ACHN (cell line): ENCODE results near the gene PLEKHN1.
A peak's percentile ranks its signal among the peaks of the same experiment; 100 is the strongest.
"Not testable (repeated sequence)": the region's sequence is repeated elsewhere in the genome, so short reads cannot be mapped to it uniquely, and the experiment has no call there.

Source experiments
- DNase-seq: peaks from one replicate; pipeline ENCODE4 v3.0.0-alpha.2; 2015
- in situ Hi-C: cut with HindIII; loops from 2 replicates; pipeline ENCODE4 v1.10.0; 2017; ENCODE audit warnings: low sequenced_read_pairs, low pct_ligation_motif_present, low pct_unique_long_range_greater_than_20kb

The PLEKHN1 gene

DNA sequence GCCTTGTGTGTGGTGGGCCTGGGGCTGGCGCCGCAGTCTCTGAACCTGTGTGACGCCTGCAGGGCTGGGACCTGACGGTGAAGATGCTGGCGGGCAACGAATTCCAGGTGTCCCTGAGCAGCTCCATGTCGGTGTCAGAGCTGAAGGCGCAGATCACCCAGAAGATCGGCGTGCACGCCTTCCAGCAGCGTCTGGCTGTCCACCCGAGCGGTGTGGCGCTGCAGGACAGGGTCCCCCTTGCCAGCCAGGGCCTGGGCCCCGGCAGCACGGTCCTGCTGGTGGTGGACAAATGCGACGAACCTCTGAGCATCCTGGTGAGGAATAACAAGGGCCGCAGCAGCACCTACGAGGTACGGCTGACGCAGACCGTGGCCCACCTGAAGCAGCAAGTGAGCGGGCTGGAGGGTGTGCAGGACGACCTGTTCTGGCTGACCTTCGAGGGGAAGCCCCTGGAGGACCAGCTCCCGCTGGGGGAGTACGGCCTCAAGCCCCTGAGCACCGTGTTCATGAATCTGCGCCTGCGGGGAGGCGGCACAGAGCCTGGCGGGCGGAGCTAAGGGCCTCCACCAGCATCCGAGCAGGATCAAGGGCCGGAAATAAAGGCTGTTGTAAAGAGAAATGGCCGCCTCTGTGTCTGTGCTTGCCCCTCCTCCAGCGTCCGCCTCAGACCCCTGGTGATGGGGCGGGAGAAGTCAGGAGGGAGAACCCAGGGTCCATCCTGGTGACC lies 47.8 kb downstream of the PLEKHN1 start:
- in situ Hi-C loops = no loop called here
- no peak for DNase-seq

DNA sequence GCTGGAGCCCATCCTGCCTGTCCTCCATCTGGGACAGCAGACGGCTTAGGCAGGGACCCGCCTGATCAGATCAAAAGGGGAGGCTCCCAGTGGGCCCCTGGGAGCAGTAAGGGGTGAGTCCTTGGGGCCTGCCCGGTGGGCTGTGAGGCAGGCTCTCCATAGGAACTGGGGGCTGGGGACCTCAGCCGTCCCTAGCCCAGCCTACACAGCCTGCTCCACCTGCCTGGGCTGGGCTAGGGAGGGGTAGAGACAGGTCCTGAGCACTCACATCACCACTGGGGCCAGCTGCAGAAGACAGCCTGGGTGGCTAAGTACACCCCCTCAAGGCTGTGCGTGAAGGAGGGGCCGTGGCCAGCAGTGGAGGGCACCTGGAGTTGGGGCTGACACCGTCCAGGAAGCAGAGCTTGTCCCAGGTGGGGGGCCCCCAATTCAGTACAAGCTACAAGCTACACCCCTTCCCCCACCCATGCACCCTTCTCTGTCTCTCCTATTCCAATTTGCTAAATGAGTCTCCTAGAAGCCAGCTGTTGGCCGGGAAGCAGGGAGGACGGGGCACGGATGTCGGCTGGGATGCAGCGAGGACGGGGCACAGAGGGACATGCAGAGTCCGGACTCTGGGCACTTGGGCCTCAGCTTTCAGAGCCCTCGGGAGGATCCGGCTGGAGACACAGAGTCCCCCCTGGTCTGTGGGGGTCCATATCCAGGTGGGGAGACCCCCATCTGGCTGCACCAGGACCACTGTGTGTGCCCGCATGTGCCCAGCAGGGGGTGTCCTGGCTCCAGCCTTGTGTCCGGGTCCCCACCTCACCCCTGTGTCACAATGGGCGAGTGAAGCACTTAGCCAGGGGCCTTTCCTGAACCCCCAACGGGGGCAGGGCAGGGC lies 48.8 kb downstream of the PLEKHN1 start:
- in situ Hi-C loops = no loop called here

DNA sequence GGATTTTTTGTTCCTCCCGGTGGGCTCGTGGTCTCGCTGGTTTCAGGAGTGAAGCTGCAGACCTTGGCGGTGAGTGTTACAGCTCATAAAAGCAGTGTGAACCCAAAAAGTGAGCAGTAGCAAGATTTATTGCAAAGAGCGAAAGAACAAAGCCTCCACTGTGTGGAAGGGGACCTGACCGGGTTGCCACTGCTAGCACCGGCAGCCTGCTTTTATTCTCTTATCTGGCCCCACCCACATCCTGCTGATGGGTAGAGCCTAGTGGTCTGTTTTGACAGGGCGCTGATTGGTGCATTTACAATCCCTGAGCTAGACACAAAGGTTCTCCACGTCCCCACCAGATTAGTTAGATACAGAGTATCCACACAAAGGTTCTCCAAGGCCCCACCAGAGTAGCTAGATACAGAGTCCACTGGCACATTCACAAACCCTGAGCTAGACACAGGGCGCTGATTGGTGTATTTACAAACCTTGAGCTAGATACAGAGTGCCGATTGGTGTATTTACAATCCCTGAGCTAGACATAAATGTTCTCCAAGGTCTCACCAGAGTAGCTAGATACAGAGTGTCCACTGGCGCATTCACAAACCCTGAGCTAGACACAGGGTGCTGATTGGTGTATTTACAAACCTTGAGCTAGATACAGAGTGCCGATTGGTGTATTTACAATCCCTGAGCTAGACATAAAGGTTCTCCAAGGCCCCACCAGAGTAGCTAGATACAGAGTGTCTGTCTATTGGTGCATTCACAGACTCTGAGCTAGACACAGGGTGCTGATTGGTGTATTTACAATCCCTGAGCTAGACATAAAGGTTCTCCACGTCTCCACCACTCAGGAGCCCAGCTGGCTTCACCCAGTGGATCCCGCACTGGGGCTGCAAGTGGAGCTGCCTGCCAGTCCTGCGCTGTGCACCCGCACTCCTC lies 51.4 kb downstream of the PLEKHN1 start:
- DNase-seq, in situ Hi-C loops: not testable (repeated sequence)

More for the DNA sequence above, 48.8 kb downstream of the PLEKHN1 start:
- DNase-seq = peak; percentile 40

DNA sequence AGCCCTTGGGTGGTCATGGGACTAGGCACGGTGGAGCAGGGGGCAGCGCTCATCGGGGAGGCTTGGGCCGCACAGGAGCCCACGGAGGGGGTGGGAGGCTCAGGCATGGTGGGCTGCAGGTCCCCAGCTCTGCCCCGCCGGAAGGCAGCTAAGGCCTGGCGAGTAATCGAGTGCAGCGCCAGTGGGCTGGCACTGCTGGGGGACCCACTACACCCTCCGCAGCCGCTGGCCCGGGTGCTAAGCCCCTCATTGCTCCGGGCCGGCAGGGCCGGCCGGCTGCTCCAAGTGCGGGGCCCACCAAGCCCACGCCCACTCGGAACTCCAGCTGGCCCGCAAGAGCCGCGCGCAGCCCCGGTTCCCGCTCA lies 52.0 kb downstream of the PLEKHN1 start:
- DNase-seq, in situ Hi-C loops: not testable (repeated sequence)

DNA sequence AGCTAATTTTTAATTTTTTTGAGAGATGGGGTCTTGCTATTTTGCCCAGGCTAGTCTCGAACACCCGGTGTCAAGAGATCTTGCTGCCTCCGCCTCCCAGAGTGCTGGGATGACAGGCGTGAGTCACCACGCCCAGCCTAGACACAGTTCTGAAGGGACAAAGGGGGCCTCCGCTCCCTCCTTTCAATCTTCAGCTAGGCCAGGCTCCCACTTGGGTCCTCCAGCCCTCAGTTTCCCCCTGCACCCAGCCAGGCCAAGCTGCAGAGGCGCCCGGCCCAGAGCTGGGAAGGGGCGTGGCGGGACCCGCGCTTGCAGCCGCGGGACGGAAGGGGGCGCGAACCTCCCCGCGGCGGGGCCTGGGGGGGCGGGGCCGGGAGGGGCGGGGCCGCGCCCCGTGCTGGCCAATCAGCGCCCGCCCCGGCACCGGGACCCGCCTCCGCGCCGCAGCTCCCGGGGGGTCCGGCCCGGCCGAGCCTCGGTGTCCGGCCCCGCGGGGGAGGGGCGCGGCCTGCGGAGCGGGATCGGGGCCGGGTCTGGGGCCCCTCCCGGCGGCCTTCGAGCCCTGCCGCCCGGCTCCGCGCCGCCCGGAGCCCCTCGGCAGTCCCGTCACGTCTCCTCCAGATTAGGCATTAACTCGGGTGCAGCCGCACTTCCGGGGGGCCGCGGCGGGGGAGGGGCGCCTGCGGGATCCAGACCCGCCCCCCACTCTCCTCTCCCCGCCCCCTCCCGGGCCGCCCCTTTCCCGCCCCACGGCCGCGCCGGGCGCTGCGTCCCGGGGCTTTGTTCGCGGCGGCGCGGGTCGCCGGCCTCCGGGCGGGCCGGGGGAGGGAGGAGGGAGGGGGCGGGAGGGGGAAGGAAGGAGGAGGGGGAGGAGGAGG lies 53.1 kb downstream of the PLEKHN1 start:
- in situ Hi-C loops = no loop called here
- DNase-seq = peak; percentile 90

DNA sequence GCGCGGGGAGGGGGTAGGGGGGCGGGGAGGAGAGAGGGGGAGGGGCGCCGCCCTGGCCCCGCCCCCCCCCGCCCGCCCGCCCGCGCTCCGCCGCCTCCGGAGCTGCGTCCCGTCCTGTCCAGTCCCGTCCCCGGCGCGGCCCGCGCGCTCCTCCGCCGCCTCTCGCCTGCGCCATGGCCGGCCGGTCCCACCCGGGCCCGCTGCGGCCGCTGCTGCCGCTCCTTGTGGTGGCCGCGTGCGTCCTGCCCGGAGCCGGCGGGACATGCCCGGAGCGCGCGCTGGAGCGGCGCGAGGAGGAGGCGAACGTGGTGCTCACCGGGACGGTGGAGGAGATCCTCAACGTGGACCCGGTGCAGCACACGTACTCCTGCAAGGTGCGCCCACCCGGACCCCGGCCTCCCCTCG lies 53.7 kb downstream of the PLEKHN1 start, which contains the start of gene AGRN:
Gene AGRN, plus strand, starts transcription at position 121 of the 405 bp plus-strand sequence. Its CDS starts 53 bp downstream, at position 174.
- in situ Hi-C loops = no loop called here
- DNase-seq = no peak

DNA sequence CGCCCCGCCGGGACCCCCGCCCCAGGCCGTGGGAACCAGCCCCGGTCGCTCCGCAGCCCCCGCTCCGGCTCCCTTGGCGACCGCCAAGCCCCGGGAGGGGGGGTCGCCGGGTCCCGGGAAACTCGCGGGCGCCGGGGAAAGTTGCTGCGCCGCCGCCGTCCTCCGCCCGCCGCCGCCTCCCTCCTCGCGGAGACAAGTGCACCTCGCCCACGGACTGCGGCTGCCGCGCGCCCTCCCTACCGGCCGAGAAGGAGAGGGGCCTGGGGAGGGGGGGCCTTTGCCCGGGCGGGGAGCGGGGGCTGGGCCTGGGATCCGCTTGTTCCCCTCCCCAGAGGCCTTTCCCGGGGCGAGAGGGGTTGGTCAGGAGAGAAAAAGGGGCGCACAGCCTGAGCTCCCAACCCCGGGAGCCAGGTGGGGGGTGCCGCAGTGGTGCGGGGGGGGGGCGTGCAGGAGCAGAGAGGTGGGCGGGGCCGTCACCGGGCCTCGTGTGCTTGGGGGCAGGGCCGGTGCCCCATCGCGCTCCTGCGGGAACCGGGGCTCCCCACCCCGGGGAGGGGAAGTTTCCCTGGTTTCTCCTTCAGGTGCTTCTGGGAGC lies 54.2 kb downstream of the PLEKHN1 start:
- DNase-seq = peak; percentile 36
- in situ Hi-C loops = no loop called here

DNA sequence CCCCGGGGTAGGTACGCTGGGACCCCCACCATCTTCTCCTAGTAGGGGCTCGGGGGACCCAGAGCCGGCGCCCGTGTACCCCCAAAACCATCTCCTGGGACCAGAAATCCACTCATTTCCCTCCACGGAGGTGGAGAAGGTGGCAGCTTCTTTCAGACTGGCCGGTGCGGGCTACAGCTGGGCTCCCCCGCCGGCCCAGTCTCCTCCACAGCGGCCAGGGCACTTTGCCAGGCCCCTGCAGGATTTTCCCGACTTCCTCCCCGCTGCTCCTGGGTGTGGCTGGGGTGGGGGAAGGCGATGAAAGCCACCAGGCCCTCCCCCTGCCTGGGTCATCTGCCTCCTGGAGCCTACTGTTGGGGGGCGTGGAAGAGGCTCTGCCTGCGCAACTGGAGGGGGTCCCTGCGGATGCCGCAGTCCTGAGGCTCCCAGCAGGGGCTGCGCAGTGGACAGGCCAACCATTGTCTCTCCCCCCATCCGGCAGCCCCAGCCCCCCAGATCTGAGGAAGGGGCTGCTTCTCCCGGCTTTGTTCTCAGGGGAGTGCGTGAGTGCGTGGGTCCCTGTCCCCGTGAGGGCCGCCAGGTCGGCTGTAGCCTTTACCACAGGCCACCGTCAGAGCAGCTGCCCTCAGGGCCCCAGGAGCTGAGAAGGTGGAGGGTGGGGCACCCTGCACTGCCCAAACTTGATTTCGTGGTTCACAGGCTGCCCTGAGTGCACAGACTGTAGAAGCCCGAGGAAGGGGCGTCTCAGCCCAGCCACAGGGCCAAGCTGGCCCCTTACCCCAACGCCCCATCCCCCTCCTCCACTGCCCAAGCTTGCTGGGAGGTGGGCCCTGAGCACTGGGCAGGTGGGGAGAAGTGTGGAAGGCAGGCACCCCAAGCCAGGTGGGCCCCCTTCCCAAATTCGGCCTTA lies 55.0 kb downstream of the PLEKHN1 start:
- DNase-seq = peak; percentile 76
- in situ Hi-C loops = no loop called here

DNA sequence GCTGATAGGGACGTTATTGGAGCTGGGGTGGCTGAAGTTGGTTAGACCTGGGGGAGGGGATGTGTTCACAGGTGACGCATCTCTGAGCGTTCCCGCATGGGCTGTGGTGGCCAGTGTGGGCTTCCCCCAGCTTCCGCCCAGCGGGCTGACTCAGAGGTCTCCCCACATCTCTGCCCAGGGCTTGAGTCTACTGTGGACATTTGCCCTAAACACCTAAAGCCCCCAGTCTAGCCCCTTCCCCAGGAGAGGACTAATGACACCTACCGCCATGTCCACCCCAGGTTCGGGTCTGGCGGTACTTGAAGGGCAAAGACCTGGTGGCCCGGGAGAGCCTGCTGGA lies 55.6 kb downstream of the PLEKHN1 start:
- in situ Hi-C loops = no loop called here
- DNase-seq = peak; percentile 78

DNA sequence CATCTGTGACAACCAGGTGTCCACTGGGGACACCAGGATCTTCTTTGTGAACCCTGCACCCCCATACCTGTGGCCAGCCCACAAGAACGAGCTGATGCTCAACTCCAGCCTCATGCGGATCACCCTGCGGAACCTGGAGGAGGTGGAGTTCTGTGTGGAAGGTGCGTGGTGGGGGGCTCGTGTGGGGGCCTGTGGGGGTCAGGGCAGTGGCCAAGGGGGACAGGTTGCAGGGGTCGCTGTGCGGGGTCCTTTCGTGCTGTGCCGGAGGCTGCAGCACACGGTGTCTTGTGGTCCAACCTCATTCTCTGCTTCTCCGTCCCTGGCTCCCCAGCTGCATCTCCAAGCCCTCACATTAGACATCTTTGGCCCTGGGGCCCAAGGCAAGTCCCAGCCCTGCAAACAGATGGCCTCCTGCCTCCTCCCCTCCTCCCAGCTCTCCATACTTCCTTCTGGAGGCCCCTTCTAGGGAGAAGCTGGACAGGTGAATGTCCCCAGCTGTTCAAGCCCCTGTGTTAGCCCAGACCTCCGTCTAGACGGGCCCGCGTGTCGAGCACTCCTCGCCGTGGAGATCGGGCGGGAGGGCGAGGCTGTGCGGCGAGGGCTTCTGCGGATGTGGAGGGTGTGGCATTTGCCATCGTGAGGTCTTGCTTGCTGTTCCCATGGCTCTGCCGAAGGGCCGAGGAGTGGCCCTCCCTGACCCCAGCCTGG lies 56.2 kb downstream of the PLEKHN1 start:
- in situ Hi-C loops = no loop called here

DNA sequence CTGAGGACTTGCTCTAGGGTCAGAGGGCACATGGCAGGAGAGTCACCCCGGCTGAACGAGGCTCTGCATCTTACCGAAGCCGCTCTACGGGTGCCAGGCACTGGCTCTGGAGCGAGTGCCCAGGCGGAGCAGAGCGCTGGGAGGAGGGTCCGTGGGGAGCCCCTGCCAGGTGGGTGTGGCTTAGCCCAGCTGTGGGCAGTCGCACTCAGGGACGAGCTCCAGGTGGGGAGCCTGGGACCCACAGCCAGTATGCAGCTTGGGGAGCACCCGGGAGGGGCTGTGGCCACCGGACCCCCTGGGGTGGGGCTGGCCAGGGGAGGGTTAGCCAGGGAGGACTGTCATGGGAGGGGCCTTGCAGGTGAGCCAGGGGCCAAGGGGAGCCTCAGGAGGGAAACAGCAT lies 57.4 kb downstream of the PLEKHN1 start:
- no peak for DNase-seq
- in situ Hi-C loops = no loop called here

More for the DNA sequence above, 56.2 kb downstream of the PLEKHN1 start:
- DNase-seq = no peak

DNA sequence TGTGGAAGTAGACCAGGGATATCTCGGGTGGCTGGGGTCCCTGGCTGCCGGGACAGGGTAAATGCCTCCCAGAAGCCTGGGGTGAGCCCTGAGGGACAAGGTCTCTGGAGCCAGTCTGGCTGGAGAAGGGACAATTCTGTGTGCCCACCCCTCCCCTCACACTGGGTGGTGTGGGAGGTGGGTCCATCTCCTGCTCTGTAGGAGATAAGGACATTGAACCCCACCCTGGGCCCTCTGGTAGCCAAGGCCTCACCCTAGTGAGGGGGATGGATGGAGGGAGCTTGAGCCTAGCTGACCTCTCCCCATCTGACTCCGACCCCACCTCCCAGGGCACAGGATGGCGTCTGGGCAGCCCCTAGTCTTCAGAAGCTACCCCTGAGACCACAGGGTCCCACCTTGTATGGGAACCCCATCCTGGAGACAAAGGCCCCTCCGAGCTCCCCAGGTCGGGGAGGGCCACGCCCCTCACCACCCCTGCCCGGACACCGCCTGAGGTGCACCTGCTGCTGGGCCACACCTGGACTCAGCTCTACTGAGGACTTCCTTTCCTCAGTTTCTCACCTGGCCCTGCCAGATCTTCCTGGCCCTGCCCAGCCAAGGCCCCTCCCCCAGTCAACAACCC lies 58.0 kb downstream of the PLEKHN1 start:
- no peak for DNase-seq
- in situ Hi-C loops = no loop called here

DNA sequence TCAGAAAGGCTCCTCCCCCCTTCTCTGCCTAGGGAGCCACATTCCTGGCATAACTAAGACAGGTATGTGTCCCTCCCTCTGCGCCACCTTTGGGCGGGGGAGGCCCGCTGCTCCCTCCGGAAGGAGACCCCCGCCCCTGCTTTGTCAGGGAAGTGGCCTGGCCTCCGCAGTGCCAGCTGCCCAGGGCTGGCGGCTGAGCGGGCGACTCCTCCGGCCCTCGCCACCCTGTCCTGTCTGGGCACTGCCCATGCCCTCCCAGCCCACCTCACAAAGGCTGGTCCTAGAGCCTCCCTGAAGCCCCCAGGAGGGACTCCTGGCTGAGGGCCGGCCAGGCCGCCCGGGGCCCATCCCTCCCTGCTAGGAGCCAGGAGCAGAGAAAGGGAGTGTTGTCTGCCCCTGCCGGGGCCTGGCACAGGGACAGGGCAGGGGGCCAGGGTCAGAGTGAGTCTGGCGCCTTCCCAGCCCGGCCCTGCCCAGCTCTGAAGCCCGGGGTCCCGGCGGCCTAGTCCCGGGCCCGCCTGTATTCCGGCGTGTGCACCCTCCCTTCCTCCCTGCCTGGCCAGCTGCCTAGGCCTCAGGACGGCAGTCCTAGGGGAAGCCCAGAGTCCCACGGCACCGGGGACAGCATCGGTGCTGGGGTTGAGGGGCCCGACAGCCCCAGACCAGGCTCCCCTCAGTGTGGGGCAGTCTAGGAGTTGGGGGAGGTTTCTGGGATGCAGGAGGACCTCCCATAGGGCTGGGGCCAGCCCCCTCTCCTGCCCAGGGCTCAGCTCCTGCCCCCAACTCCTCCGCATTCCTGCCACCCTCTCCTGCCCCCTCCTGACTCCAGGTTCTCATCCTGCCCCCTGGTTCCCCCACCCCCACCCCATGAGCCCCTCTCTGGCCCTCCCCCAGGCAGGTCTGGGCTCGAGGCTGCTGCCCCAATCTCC lies 58.8 kb downstream of the PLEKHN1 start:
- in situ Hi-C loops = no loop called here
- DNase-seq = peak; percentile 85
